Measurements from ENCODE around the gene PPP1R11. TPM values are rescaled to one million over a fixed set of nuclear protein-coding genes. Genes with fewer than 3 reads are reported as not detected.
"Not testable (repeated sequence)": the region's sequence is repeated elsewhere in the genome, so short reads cannot be mapped to it uniquely, and the experiment has no call there.

PPP1R11 gene
- 102 TPM for polyA plus RNA-seq

GRCh38 chr6:30066577-30067459 is at the start of gene PPP1R11:
PPP1R11 (plus strand) TSS chr6:30067198; CDS start chr6:30067411, 213 bp downstream.
- H3K27me3 Mint-ChIP-seq, result peaks cover 17% of the 10 kb centered on the region
- H3K4me1 Mint-ChIP-seq, result peaks cover 34 to 37% (median 35%) of the 10 kb centered on the region in 3 donors
- no peaks in the 10 kb centered on the region for H3K9me3 Mint-ChIP-seq
- H3K27ac Mint-ChIP-seq, result peak within 1 kb of the TSS; percentile 85 to 100 (median 98)
- peaks cover 16% of the 10 kb centered on the region for H3K36me3 Mint-ChIP-seq
- peak within 1 kb of the TSS; percentile 85 to 99 (median 98) for H3K4me3 Mint-ChIP-seq

GRCh38 chr6:30019819-30020218 is 47.2 kb upstream of the PPP1R11 start:
- Mint-ChIP-seq H3K27me3 (no peaks in the 10 kb centered on the region), H3K27ac (no peak overlapping the region), H3K36me3 (peaks cover 11% of the 10 kb centered on the region), H3K4me3 (peak overlapping the region in 1 of 4 donors; percentile 65), H3K9me3 (no peaks in the 10 kb centered on the region), H3K4me1 (peaks cover 7 to 15% (median 8%) of the 10 kb centered on the region in 3 donors)

GRCh38 chr6:30020626-30021025 is 46.4 kb upstream of the PPP1R11 start:
- H3K4me1 Mint-ChIP-seq, result peaks cover 7 to 15% (median 8%) of the 10 kb centered on the region in 3 donors
- H3K9me3 Mint-ChIP-seq, result no peaks in the 10 kb centered on the region
- no peak overlapping the region for H3K4me3 Mint-ChIP-seq
- H3K27me3 Mint-ChIP-seq, result no peaks in the 10 kb centered on the region
- peaks cover 9% of the 10 kb centered on the region for H3K36me3 Mint-ChIP-seq
- no peak overlapping the region for H3K27ac Mint-ChIP-seq

GRCh38 chr6:30022189-30022588 is 44.8 kb upstream of the PPP1R11 start:
- peaks cover 7 to 17% (median 10%) of the 10 kb centered on the region in 3 donors for H3K4me1 Mint-ChIP-seq
- H3K27me3 Mint-ChIP-seq, result no peaks in the 10 kb centered on the region
- H3K9me3 Mint-ChIP-seq, result no peaks in the 10 kb centered on the region
- no peak overlapping the region for H3K4me3 Mint-ChIP-seq
- peaks cover 9% of the 10 kb centered on the region for H3K36me3 Mint-ChIP-seq
- H3K27ac Mint-ChIP-seq, result no peak overlapping the region

- peaks cover 12% of the 10 kb centered on the region for H3K36me3 Mint-ChIP-seq
- H3K27me3 Mint-ChIP-seq, H3K4me3 Mint-ChIP-seq, H3K27ac Mint-ChIP-seq, H3K9me3 Mint-ChIP-seq: not testable (repeated sequence)
- H3K4me1 Mint-ChIP-seq, result peaks cover 7 to 17% (median 10%) of the 10 kb centered on the region in 3 donors
These were observed 44.3 kb upstream of the PPP1R11 start for GRCh38 chr6:30022712-30023111.

- Mint-ChIP-seq H3K4me1 (peaks cover 7 to 14% (median 8%) of the 10 kb centered on the region in 3 donors), H3K4me3 (no peak overlapping the region), H3K27me3 (no peaks in the 10 kb centered on the region), H3K36me3 (peaks cover 12% of the 10 kb centered on the region), H3K9me3 (no peaks in the 10 kb centered on the region), H3K27ac (no peak overlapping the region)
These were observed 41.8 kb upstream of the PPP1R11 start for GRCh38 chr6:30025186-30025585.

GRCh38 chr6:30029588-30029987 is 37.4 kb upstream of the PPP1R11 start:
- Mint-ChIP-seq H3K27ac (no peak overlapping the region), H3K27me3 (no peaks in the 10 kb centered on the region), H3K36me3 (peaks cover 11% of the 10 kb centered on the region), H3K4me3 (no peak overlapping the region), H3K9me3 (no peaks in the 10 kb centered on the region), H3K4me1 (peaks cover 0 to 2% (median 2%) of the 10 kb centered on the region in 3 donors)

GRCh38 chr6:30031381-30031780 is 35.6 kb upstream of the PPP1R11 start:
- Mint-ChIP-seq H3K27me3 (no peaks in the 10 kb centered on the region), H3K27ac (no peak overlapping the region), H3K36me3 (peaks cover 17% of the 10 kb centered on the region), H3K4me3 (no peak overlapping the region), H3K4me1 (peaks cover 0 to 2% (median 2%) of the 10 kb centered on the region in 3 donors), H3K9me3 (no peaks in the 10 kb centered on the region)

- peaks cover 13% of the 10 kb centered on the region for H3K36me3 Mint-ChIP-seq
- not testable (repeated sequence) for H3K9me3 Mint-ChIP-seq, H3K27me3 Mint-ChIP-seq, H3K27ac Mint-ChIP-seq, H3K4me1 Mint-ChIP-seq, H3K4me3 Mint-ChIP-seq
These were observed 33.6 kb upstream of the PPP1R11 start for GRCh38 chr6:30033440-30033839.

- H3K36me3 Mint-ChIP-seq, result peaks cover 13% of the 10 kb centered on the region
- no peaks in the 10 kb centered on the region for H3K27me3 Mint-ChIP-seq
- H3K4me3 Mint-ChIP-seq, result no peak overlapping the region
- H3K4me1 Mint-ChIP-seq, result no peaks in the 10 kb centered on the region
- H3K9me3 Mint-ChIP-seq, result no peaks in the 10 kb centered on the region
- H3K27ac Mint-ChIP-seq, result no peak overlapping the region
These were observed 31.2 kb upstream of the PPP1R11 start for GRCh38 chr6:30035784-30036183.

- Mint-ChIP-seq H3K4me3 (no peak overlapping the region), H3K36me3 (peaks cover 13% of the 10 kb centered on the region), H3K9me3 (no peaks in the 10 kb centered on the region), H3K27ac (no peak overlapping the region), H3K4me1 (no peaks in the 10 kb centered on the region), H3K27me3 (no peaks in the 10 kb centered on the region)
These were observed 29.7 kb upstream of the PPP1R11 start for GRCh38 chr6:30037182-30037788.

GRCh38 chr6:30041221-30041620 is 25.8 kb upstream of the PPP1R11 start:
- no peak overlapping the region for H3K27ac Mint-ChIP-seq
- H3K27me3 Mint-ChIP-seq, result no peaks in the 10 kb centered on the region
- no peaks in the 10 kb centered on the region for H3K9me3 Mint-ChIP-seq
- no peaks in the 10 kb centered on the region for H3K4me1 Mint-ChIP-seq
- peaks cover 4% of the 10 kb centered on the region for H3K36me3 Mint-ChIP-seq
- H3K4me3 Mint-ChIP-seq, result no peak overlapping the region

- Mint-ChIP-seq H3K4me3 (no peak overlapping the region), H3K27ac (no peak overlapping the region), H3K4me1 (no peaks in the 10 kb centered on the region), H3K36me3 (peaks cover 6% of the 10 kb centered on the region), H3K27me3 (no peaks in the 10 kb centered on the region), H3K9me3 (no peaks in the 10 kb centered on the region)
These were observed 25.2 kb upstream of the PPP1R11 start for GRCh38 chr6:30041821-30042220.

- H3K9me3 Mint-ChIP-seq, result no peaks in the 10 kb centered on the region
- H3K36me3 Mint-ChIP-seq, result peaks cover 10% of the 10 kb centered on the region
- H3K4me3 Mint-ChIP-seq, result no peak overlapping the region
- peaks cover 0 to 1% (median 0%) of the 10 kb centered on the region in 3 donors for H3K4me1 Mint-ChIP-seq
- no peak overlapping the region for H3K27ac Mint-ChIP-seq
- no peaks in the 10 kb centered on the region for H3K27me3 Mint-ChIP-seq
These were observed 24.5 kb upstream of the PPP1R11 start for GRCh38 chr6:30042476-30042875.

GRCh38 chr6:30042914-30043313 is 24.1 kb upstream of the PPP1R11 start:
- no peak overlapping the region for H3K27ac Mint-ChIP-seq
- peaks cover 10% of the 10 kb centered on the region for H3K36me3 Mint-ChIP-seq
- peaks cover 0 to 1% (median 0%) of the 10 kb centered on the region in 3 donors for H3K4me1 Mint-ChIP-seq
- no peaks in the 10 kb centered on the region for H3K9me3 Mint-ChIP-seq
- no peak overlapping the region for H3K4me3 Mint-ChIP-seq
- H3K27me3 Mint-ChIP-seq, result no peaks in the 10 kb centered on the region

Measured in IgD-negative memory B cell (primary cell).